GM12865 (cell line): ENCODE data around the gene HECW1.
"Not testable (repeated sequence)": the region's sequence is repeated elsewhere in the genome, so short reads cannot be mapped to it uniquely, and the experiment has no call there.

Experiments
- DNase-seq: peaks from one replicate; pipeline ENCODE4 v3.0.0; 2010; ENCODE audit warnings: low read depth
- H3K4me3 ChIP-seq: 2 replicates; pipeline ENCODE4 v1.5.1; 2011; ENCODE audit warnings: mild to moderate bottlenecking, low read depth, low read length, control low read depth
- TF ChIP-seq, protein P1 (sequence below): IDR thresholded peaks from 2 replicates; pipeline ENCODE4 v1.5.1; 2011; ENCODE audit warnings: low read length, control low read depth, low read depth, inconsistent platforms; ENCODE audit not compliant: insufficient read depth; ENCODE audit errors: missing control alignments

The HECW1 gene

GRCh38 chr7:43112459-43112940 lies at the start of gene HECW1:
Gene HECW1, plus strand, starts transcription at chr7:43112647. Its CDS starts 131,259 bp downstream, at chr7:43243906.
- TF ChIP-seq, protein P1, sequence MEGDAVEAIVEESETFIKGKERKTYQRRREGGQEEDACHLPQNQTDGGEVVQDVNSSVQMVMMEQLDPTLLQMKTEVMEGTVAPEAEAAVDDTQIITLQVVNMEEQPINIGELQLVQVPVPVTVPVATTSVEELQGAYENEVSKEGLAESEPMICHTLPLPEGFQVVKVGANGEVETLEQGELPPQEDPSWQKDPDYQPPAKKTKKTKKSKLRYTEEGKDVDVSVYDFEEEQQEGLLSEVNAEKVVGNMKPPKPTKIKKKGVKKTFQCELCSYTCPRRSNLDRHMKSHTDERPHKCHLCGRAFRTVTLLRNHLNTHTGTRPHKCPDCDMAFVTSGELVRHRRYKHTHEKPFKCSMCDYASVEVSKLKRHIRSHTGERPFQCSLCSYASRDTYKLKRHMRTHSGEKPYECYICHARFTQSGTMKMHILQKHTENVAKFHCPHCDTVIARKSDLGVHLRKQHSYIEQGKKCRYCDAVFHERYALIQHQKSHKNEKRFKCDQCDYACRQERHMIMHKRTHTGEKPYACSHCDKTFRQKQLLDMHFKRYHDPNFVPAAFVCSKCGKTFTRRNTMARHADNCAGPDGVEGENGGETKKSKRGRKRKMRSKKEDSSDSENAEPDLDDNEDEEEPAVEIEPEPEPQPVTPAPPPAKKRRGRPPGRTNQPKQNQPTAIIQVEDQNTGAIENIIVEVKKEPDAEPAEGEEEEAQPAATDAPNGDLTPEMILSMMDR = no peak
- no peak for DNase-seq
- peak within 1 kb of the TSS; percentile 51 for H3K4me3 ChIP-seq

DNA sequence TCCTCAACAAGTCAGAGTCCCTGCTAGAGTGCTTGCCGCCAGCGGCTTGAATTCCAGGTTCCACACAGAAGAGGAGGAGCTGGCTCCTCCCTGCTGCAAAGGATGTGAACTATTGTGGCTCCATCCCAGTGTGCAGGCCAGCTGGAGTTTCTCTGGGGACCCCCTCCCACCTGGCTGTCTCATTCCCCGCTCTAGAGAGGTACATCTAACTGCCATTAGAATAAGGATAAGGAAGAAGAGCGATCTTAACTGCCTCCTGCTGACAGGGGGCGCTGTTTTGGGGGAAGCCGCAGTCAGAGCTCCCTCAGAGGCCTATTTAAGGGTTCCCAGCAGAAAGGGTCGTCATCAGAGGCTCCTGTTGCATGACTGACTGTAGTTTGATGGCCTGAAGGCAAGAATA lies 40.8 kb upstream of the HECW1 start:
- DNase-seq = peak; percentile 56
- TF ChIP-seq, protein P1 = peak; percentile 46
- no peak overlapping the region for H3K4me3 ChIP-seq

DNA sequence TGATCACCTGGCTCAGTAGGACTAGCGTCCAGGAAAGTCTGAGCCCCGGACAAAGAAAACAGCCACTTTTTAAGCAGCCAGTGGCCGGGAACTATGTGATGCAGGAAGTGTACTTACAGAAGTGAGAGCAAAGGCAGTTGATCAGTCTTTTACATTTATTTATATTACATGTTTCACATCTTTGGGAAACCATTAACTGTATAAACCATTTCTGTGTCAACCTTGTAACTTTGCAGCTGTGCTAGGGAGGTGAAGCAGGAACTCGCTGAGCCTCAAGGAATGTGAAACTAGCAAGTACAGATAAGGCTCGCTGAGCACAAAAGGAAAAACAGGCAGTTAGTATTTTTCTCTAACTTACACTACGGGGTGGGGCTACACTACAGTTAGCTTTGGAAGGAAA lies 39.9 kb upstream of the HECW1 start:
- H3K4me3 ChIP-seq = peak overlapping the region; percentile 29; the same call in 1 of the 2 replicates
- TF ChIP-seq, protein P1 = no peak
- peak; percentile 63 for DNase-seq

- DNase-seq, H3K4me3 ChIP-seq: not testable (repeated sequence)
Measured at GRCh38 chr7:43073811-43074210, 38.6 kb upstream of the HECW1 start.

- DNase-seq = peak; percentile 89
- TF ChIP-seq, protein P1 = no peak
- no peak overlapping the region for H3K4me3 ChIP-seq
Measured at GRCh38 chr7:43076189-43076605, 36.2 kb upstream of the HECW1 start.

DNA sequence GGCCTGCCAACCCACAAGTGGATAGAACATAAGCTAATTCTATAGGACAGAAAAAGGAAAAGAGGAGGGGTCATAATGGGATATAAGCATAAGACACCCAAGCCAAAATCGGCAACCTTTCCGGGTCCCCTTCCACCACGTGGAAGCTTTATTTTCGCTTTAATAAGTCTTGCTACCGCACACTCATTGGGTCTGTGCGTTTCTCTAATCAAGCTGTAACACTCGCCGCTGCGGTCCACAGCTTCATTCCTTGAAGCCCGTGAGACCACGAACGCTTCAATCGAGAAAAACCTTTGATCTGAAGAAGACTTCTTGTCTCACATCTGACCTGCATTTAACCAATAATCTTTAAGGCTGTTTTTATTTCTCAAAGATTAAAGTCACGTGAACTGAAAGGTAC lies 35.8 kb upstream of the HECW1 start:
- TF ChIP-seq, protein P1 = no peak
- no peak for DNase-seq
- no peak overlapping the region for H3K4me3 ChIP-seq

- no peak for DNase-seq
- no peak overlapping the region for H3K4me3 ChIP-seq
- TF ChIP-seq, protein P1 = no peak
Measured at GRCh38 chr7:43077285-43077684, 35.2 kb upstream of the HECW1 start.
